CD14-positive monocyte (primary cell): ENCODE measurements around the gene ZG16B. TPM values are rescaled to one million over a fixed set of nuclear protein-coding genes. Genes with fewer than 3 reads are reported as not detected.

ENCODE experiments used
- DNase-seq, 3 donors: peaks; one replicate each; pipeline ENCODE4 v3.0.0-alpha.2; 2011 to 2022
- H2AFZ ChIP-seq: 2 replicates; pipeline ENCODE4 v1.6.0; 2012; ENCODE audit warnings: mild to moderate bottlenecking, low read depth, low read length, inconsistent platforms; ENCODE audit not compliant: insufficient read depth, poor library complexity, severe bottlenecking
- H3K27ac ChIP-seq, 2 donors: 1 replicate in 1 of 2; 2 replicates in 1 of 2; pipeline ENCODE4 v1.5.1; 2012 to 2013; ENCODE audit warnings: low read length in 2 of 2, control low read depth in 1 of 2, inconsistent platforms in 1 of 2, low read depth in 1 of 2, mild to moderate bottlenecking in 1 of 2
- H3K27me3 ChIP-seq, 2 donors: one replicate each; pipeline versions ENCODE4 v1.6.0 to v1.6.1; 2011 to 2013; ENCODE audit warnings: low read length in 2 of 2; ENCODE audit not compliant: control insufficient read depth in 2 of 2, insufficient read depth in 2 of 2
- H3K36me3 ChIP-seq, 2 donors: replicated peaks in 1 of 2; 1 replicate in 1 of 2; 2 replicates in 1 of 2; pipeline versions ENCODE4 v1.5.1 to v1.6.1; 2012 to 2013; ENCODE audit warnings: low read length in 2 of 2, control low read depth in 1 of 2, inconsistent platforms in 1 of 2, mild to moderate bottlenecking in 1 of 2; ENCODE audit not compliant: insufficient read depth in 2 of 2, control insufficient read depth in 1 of 2
- H3K4me1 ChIP-seq, 2 donors: 1 replicate in 1 of 2; 2 replicates in 1 of 2; pipeline versions ENCODE4 v1.5.1 to v1.6.1; 2012 to 2013; ENCODE audit warnings: low read length in 2 of 2, control low read depth in 1 of 2, inconsistent platforms in 1 of 2, mild to moderate bottlenecking in 1 of 2, moderate library complexity in 1 of 2; ENCODE audit not compliant: insufficient read depth in 2 of 2, control insufficient read depth in 1 of 2
- H3K4me2 ChIP-seq: replicated peaks from 2 replicates; pipeline ENCODE3; 2012; ENCODE audit warnings: low read length, moderate library complexity, mild to moderate bottlenecking; ENCODE audit not compliant: poor library complexity, severe bottlenecking; ENCODE audit errors: extremely low read depth
- H3K4me3 ChIP-seq, 3 experiments: fragments of 200-600 bp in 1 of 3; sonication (generic) in 1 of 3; replicated peaks in 1 of 3; 1 replicate in 2 of 3; 2 replicates in 1 of 3; pipeline ENCODE4 v1.5.1; 2011 to 2013; ENCODE audit warnings: low read length in 3 of 3, mild to moderate bottlenecking in 3 of 3, control low read depth in 2 of 3, low read depth in 2 of 3, inconsistent platforms in 1 of 3, moderate library complexity in 1 of 3
- H3K79me2 ChIP-seq: 2 replicates; pipeline ENCODE4 v1.6.0; 2012; ENCODE audit warnings: mild to moderate bottlenecking, control low read depth, inconsistent platforms, low read length, moderate library complexity; ENCODE audit not compliant: insufficient read depth
- H3K9ac ChIP-seq: 2 replicates; pipeline ENCODE4 v1.6.0; 2017; ENCODE audit warnings: low read length, mild to moderate bottlenecking; ENCODE audit not compliant: insufficient read depth, poor library complexity, severe bottlenecking
- H3K9me3 ChIP-seq, 2 donors: replicated peaks in 1 of 2; 1 replicate in 1 of 2; 2 replicates in 1 of 2; pipeline versions ENCODE4 v1.5.1 to v1.6.1; 2012 to 2013; ENCODE audit warnings: low read length in 2 of 2, control low read depth in 1 of 2; ENCODE audit not compliant: control insufficient read depth in 1 of 2, insufficient read depth in 1 of 2
- H4K20me1 ChIP-seq: 2 replicates; pipeline ENCODE4 v1.6.0; 2012; ENCODE audit warnings: mild to moderate bottlenecking, low read length, control low read depth, moderate library complexity; ENCODE audit not compliant: insufficient read depth
- H3K27ac Mint-ChIP-seq, 7 donors: one replicate each; pipeline ENCODE4 v1.8.0; 2020; ENCODE audit warnings: mild to moderate bottlenecking in 7 of 7, mixed read lengths in 7 of 7, moderate library complexity in 6 of 7, inconsistent platforms in 2 of 7
- H3K27me3 Mint-ChIP-seq, 3 donors: one replicate each; pipeline ENCODE4 v1.8.0; 2021 to 2022; ENCODE audit warnings: low read depth in 3 of 3, mild to moderate bottlenecking in 3 of 3, mixed read lengths in 3 of 3, moderate library complexity in 3 of 3, inconsistent platforms in 1 of 3
- H3K36me3 Mint-ChIP-seq, 2 donors: one replicate each; pipeline ENCODE4 v1.8.0; 2020; ENCODE audit warnings: mixed read lengths in 2 of 2, inconsistent platforms in 1 of 2, mild to moderate bottlenecking in 1 of 2
- H3K4me1 Mint-ChIP-seq: one replicate; pipeline ENCODE4 v1.8.0; 2020; ENCODE audit warnings: mild to moderate bottlenecking, mixed read lengths
- H3K4me3 Mint-ChIP-seq, 2 donors: one replicate each; pipeline ENCODE4 v1.8.0; 2020; ENCODE audit warnings: mild to moderate bottlenecking in 2 of 2, mixed read lengths in 2 of 2, moderate library complexity in 1 of 2
- H3K9me3 Mint-ChIP-seq, 7 donors: one replicate each; pipeline ENCODE4 v1.8.0; 2020 to 2022; ENCODE audit warnings: mixed read lengths in 7 of 7, mild to moderate bottlenecking in 6 of 7, moderate library complexity in 6 of 7, inconsistent platforms in 2 of 7
- CTCF ChIP-seq: fragments of 200-600 bp; IDR thresholded peaks from one replicate; pipeline ENCODE4 v1.8.0; 2022; ENCODE audit warnings: antibody characterized with exemption, mild to moderate bottlenecking
- WGBS: methylation state at CpG from one replicate; pipeline ENCODE4 v1.1.5; 2013; ENCODE audit warnings: missing lambda C conversion rate; ENCODE audit not compliant: insufficient coverage; 5-methylcytosine and 5-hydroxymethylcytosine counted together
- intact Hi-C, 2 donors: fragments of 100-400 bp; cut with micrococcal nuclease; formaldehyde crosslinking; loops; one replicate each; pipeline versions ENCODE4 v1.15.0 to v1.15.1; 2023
- polyA plus RNA-seq, 3 donors: library from polyadenylated mRNA; depleted of rRNA in 1 of 3; unstranded in 2 of 3; stranded (reverse) in 1 of 3; fragments of 300-500 nt in 2 of 3; fragments of >200 nt in 1 of 3; fragmentation: Illumina TruSeq in 2 of 3; gene quantifications; 1 replicate in 2 of 3; 2 replicates in 1 of 3; pipeline ENCODE4 v1.2.3, GENCODE V29; 2012 to 2021

Gene ZG16B
- polyA plus RNA-seq, 3 donors = 6.8 to 12.9 (median 11.0) TPM

GRCh38 chr16:2808181-2808580, 21.9 kb upstream of the ZG16B start:
- peaks cover 0 to 5% of the 10 kb centered on the region in 2 donors for H3K27me3 ChIP-seq
- H3K4me2 ChIP-seq = no peak overlapping the region
- no peak overlapping the region for H3K9ac ChIP-seq
- H3K9me3 ChIP-seq = peaks cover 9 to 15% of the 10 kb centered on the region in 2 donors
- H3K4me3 Mint-ChIP-seq = no peak overlapping the region
- H3K4me1 ChIP-seq = no peaks in the 10 kb centered on the region
- H4K20me1 ChIP-seq = no peaks in the 10 kb centered on the region
- H3K36me3 Mint-ChIP-seq = no peaks in the 10 kb centered on the region
- no peak overlapping the region for H3K4me3 ChIP-seq
- peaks cover 12 to 22% (median 15%) of the 10 kb centered on the region in 7 donors for H3K9me3 Mint-ChIP-seq
- H3K36me3 ChIP-seq = no peaks in the 10 kb centered on the region
- TF ChIP-seq CTCF = no peak
- H3K4me1 Mint-ChIP-seq = no peaks in the 10 kb centered on the region
- peaks cover 15 to 35% (median 19%) of the 10 kb centered on the region in 3 donors for H3K27me3 Mint-ChIP-seq
- WGBS = 89% methylated on average over 5 of the region's 7 CpGs
- no peak overlapping the region for H3K27ac ChIP-seq
- H3K79me2 ChIP-seq = no peaks in the 10 kb centered on the region
- intact Hi-C loops = no loop called here
- H2AFZ ChIP-seq = no peak overlapping the region
- no peak for DNase-seq
- H3K27ac Mint-ChIP-seq = no peak overlapping the region

GRCh38 chr16:2809149-2809760, 20.8 kb upstream of the ZG16B start:
- H3K4me2 ChIP-seq = no peak overlapping the region
- intact Hi-C loops = no loop called here
- Mint-ChIP-seq H3K27ac (no peak overlapping the region), H3K36me3 (no peaks in the 10 kb centered on the region), H3K4me3 (no peak overlapping the region), H3K9me3 (peaks cover 5 to 14% (median 6%) of the 10 kb centered on the region in 7 donors), H3K4me1 (peaks cover 3% of the 10 kb centered on the region), H3K27me3 (peaks cover 12 to 27% (median 17%) of the 10 kb centered on the region in 3 donors)
- H3K9me3 ChIP-seq = peaks cover 4 to 10% of the 10 kb centered on the region in 2 donors
- no peaks in the 10 kb centered on the region for H3K79me2 ChIP-seq
- H3K9ac ChIP-seq = no peak overlapping the region
- H3K27ac ChIP-seq = no peak overlapping the region
- H2AFZ ChIP-seq = no peak overlapping the region
- peaks cover 0 to 5% of the 10 kb centered on the region in 2 donors for H3K27me3 ChIP-seq
- WGBS = no CpG with 5 or more reads among the region's 3 CpGs
- no peaks in the 10 kb centered on the region for H4K20me1 ChIP-seq
- peaks cover 5 to 6% of the 10 kb centered on the region in 2 donors for H3K4me1 ChIP-seq
- no peaks in the 10 kb centered on the region for H3K36me3 ChIP-seq
- TF ChIP-seq CTCF = no peak
- no peak for DNase-seq
- no peak overlapping the region for H3K4me3 ChIP-seq
